Small intestine (tissue), 7 donors: Measurements from ENCODE around the gene HMGB4. TPM values are rescaled to one million over a fixed set of nuclear protein-coding genes. Genes with fewer than 3 reads are reported as not detected.

Source experiments
- DNase-seq, 2 donors: peaks; one replicate each; pipeline versions ENCODE4 v3.0.0 to v3.0.0-alpha.2; 2013
- FAIRE-seq: peaks from 2 replicates; lab custom pipeline; 2012; peaks lifted over from hg19 to GRCh38; lab: Jason Lieb, UNC
- H3K27ac ChIP-seq, 3 donors: one replicate each; pipeline ENCODE4 v1.5.1; 2013; ENCODE audit warnings: low read length in 2 of 3, mild to moderate bottlenecking in 2 of 3, control low read depth in 1 of 3, inconsistent platforms in 1 of 3, low read depth in 1 of 3, moderate library complexity in 1 of 3
- H3K27me3 ChIP-seq, 3 donors: one replicate each; pipeline ENCODE4 v1.6.1; 2013; ENCODE audit warnings: low read length in 3 of 3, inconsistent platforms in 1 of 3; ENCODE audit not compliant: control insufficient read depth in 3 of 3, insufficient read depth in 3 of 3
- H3K36me3 ChIP-seq, 3 donors: one replicate each; pipeline ENCODE4 v1.6.1; 2013; ENCODE audit warnings: low read length in 3 of 3, inconsistent platforms in 1 of 3, low read depth in 1 of 3, mild to moderate bottlenecking in 1 of 3, moderate library complexity in 1 of 3; ENCODE audit not compliant: control insufficient read depth in 3 of 3, insufficient read depth in 2 of 3
- H3K4me1 ChIP-seq, 3 donors: one replicate each; pipeline ENCODE4 v1.6.1; 2013; ENCODE audit warnings: low read length in 2 of 3, inconsistent platforms in 1 of 3, low read depth in 1 of 3, mild to moderate bottlenecking in 1 of 3, moderate library complexity in 1 of 3; ENCODE audit not compliant: control insufficient read depth in 3 of 3, insufficient read depth in 2 of 3
- H3K4me3 ChIP-seq, 3 donors: one replicate each; pipeline ENCODE4 v1.5.1; 2013; ENCODE audit warnings: low read length in 3 of 3, control low read depth in 1 of 3, inconsistent platforms in 1 of 3, low read depth in 1 of 3, mild to moderate bottlenecking in 1 of 3, moderate library complexity in 1 of 3
- H3K9me3 ChIP-seq, 2 donors: one replicate each; pipeline ENCODE4 v1.6.1; 2013; ENCODE audit warnings: low read depth in 1 of 2, low read length in 1 of 2; ENCODE audit not compliant: control insufficient read depth in 2 of 2, insufficient read depth in 1 of 2
- WGBS, 3 donors: extraction: QIAGEN DNeasy Blood & Tissue Kit; methylation state at CpG; one replicate each; pipeline ENCODE4 v1.1.7; 2013; 5-methylcytosine and 5-hydroxymethylcytosine counted together
- polyA plus RNA-seq, 4 donors: library from polyadenylated mRNA; stranded (reverse) in 3 of 4; unstranded in 1 of 4; fragments of 200-250 nt in 3 of 4; fragments of 120-200 nt in 1 of 4; gene quantifications; one replicate each; pipeline versions ENCODE4 v1.2.1 to v1.2.3, GENCODE V29; 2013
- donor health status: healthy with polysubstance abuse.
- donor health status: control.
- donor health status: control.
- donor health status: Bipolar disorder and iron deficiency.
- donor health status: healthy.

HMGB4 gene
- polyA plus RNA-seq, 4 donors: not detected

GRCh38 chr1:33828654-33829053 lies 35.2 kb upstream of the HMGB4 start:
- H3K4me1 ChIP-seq: no peaks in the 10 kb centered on the region
- H3K9me3 ChIP-seq: no peaks in the 10 kb centered on the region
- DNase-seq: no peak
- H3K36me3 ChIP-seq: no peaks in the 10 kb centered on the region
- no peak overlapping the region for H3K4me3 ChIP-seq
- H3K27ac ChIP-seq: no peak overlapping the region
- FAIRE-seq: no peak
- H3K27me3 ChIP-seq: peaks cover 0 to 4% (median 0%) of the 10 kb centered on the region in 3 donors
- WGBS, 3 donors: 75 to 87% (median 83%) methylated on average over 4 to 5 of the region's 5 CpGs

- WGBS, 3 donors: 91 to 95% (median 94%) methylated on average over 4 of the region's 4 CpGs
- Histone ChIP-seq H3K4me1 (no peaks in the 10 kb centered on the region), H3K9me3 (no peaks in the 10 kb centered on the region), H3K27ac (no peak overlapping the region), H3K36me3 (no peaks in the 10 kb centered on the region), H3K4me3 (no peak overlapping the region), H3K27me3 (peaks cover 0 to 2% (median 0%) of the 10 kb centered on the region in 3 donors)
- no peak for FAIRE-seq
- DNase-seq: no peak
Measured at GRCh38 chr1:33836911-33837310, 27.0 kb upstream of the HMGB4 start.

GRCh38 chr1:33837635-33838034 lies 26.2 kb upstream of the HMGB4 start:
- Histone ChIP-seq H3K27me3 (peaks cover 0 to 2% (median 0%) of the 10 kb centered on the region in 3 donors), H3K9me3 (no peaks in the 10 kb centered on the region), H3K4me3 (no peak overlapping the region), H3K4me1 (no peaks in the 10 kb centered on the region), H3K36me3 (no peaks in the 10 kb centered on the region), H3K27ac (no peak overlapping the region)
- no peak for DNase-seq
- no peak for FAIRE-seq
- WGBS, 3 donors: 85 to 92% (median 90%) methylated on average over 3 of the region's 3 CpGs

GRCh38 chr1:33841494-33841893 lies 22.4 kb upstream of the HMGB4 start:
- WGBS, 3 donors: 34 to 48% (median 39%) methylated on average over 1 of the region's 1 CpG
- Histone ChIP-seq H3K4me3 (no peak overlapping the region), H3K9me3 (no peaks in the 10 kb centered on the region), H3K4me1 (no peaks in the 10 kb centered on the region), H3K27me3 (peaks cover 0 to 2% (median 0%) of the 10 kb centered on the region in 3 donors), H3K27ac (no peak overlapping the region), H3K36me3 (no peaks in the 10 kb centered on the region)
- FAIRE-seq: no peak
- no peak for DNase-seq

- no peak for DNase-seq
- 76 to 83% (median 82%) methylated on average over 5 of the region's 5 CpGs for WGBS, 3 donors
- no peaks in the 10 kb centered on the region for H3K27me3 ChIP-seq
- no peak overlapping the region for H3K4me3 ChIP-seq
- H3K9me3 ChIP-seq: no peaks in the 10 kb centered on the region
- no peak for FAIRE-seq
- no peaks in the 10 kb centered on the region for H3K4me1 ChIP-seq
- H3K36me3 ChIP-seq: no peaks in the 10 kb centered on the region
- no peak overlapping the region for H3K27ac ChIP-seq
Measured at GRCh38 chr1:33842348-33842747, 21.5 kb upstream of the HMGB4 start.

- no peak for DNase-seq
- no peak for FAIRE-seq
- 67 to 85% (median 82%) methylated on average over 5 of the region's 5 CpGs for WGBS, 3 donors
Measured at GRCh38 chr1:33844166-33844565, 19.7 kb upstream of the HMGB4 start.

GRCh38 chr1:33846861-33847260 lies 17.0 kb upstream of the HMGB4 start:
- H3K27me3 ChIP-seq: peaks cover 0 to 3% (median 0%) of the 10 kb centered on the region in 3 donors
- H3K9me3 ChIP-seq: no peaks in the 10 kb centered on the region
- 90 to 94% (median 91%) methylated on average over 8 of the region's 8 CpGs for WGBS, 3 donors
- H3K4me3 ChIP-seq: no peak overlapping the region
- DNase-seq (no peak), FAIRE-seq (no peak)
- H3K4me1 ChIP-seq: no peaks in the 10 kb centered on the region
- H3K27ac ChIP-seq: no peak overlapping the region
- H3K36me3 ChIP-seq: no peaks in the 10 kb centered on the region

More at GRCh38 chr1:33844166-33844565, 19.7 kb upstream of the HMGB4 start:
- Histone ChIP-seq H3K27ac (no peak overlapping the region), H3K4me3 (no peak overlapping the region), H3K9me3 (no peaks in the 10 kb centered on the region), H3K4me1 (no peaks in the 10 kb centered on the region), H3K36me3 (no peaks in the 10 kb centered on the region), H3K27me3 (no peaks in the 10 kb centered on the region)

GRCh38 chr1:33848205-33848937 lies 15.5 kb upstream of the HMGB4 start:
- H3K4me1 ChIP-seq: no peaks in the 10 kb centered on the region
- no peak for FAIRE-seq
- 46 to 64% (median 54%) methylated on average over 4 of the region's 4 CpGs for WGBS, 3 donors

More at GRCh38 chr1:33848205-33848937, 15.5 kb upstream of the HMGB4 start:
- H3K27me3 ChIP-seq: peaks cover 0 to 3% (median 0%) of the 10 kb centered on the region in 3 donors
- H3K36me3 ChIP-seq: no peaks in the 10 kb centered on the region
- no peak for DNase-seq
- no peak overlapping the region for H3K27ac ChIP-seq
- no peaks in the 10 kb centered on the region for H3K9me3 ChIP-seq
- H3K4me3 ChIP-seq: no peak overlapping the region
